K562 (cell line): Measurements from ENCODE around the gene ARHGAP33. TPM values are rescaled to one million over a fixed set of nuclear protein-coding genes. Genes with fewer than 3 reads are reported as not detected.

Source experiments
- CEBPG ChIP-seq, 3 experiments: fragments of 200-800 bp in 1 of 3; sonication (Bioruptor generic) in 1 of 3; sonication (generic) in 1 of 3; formaldehyde crosslinking in 1 of 3; IDR thresholded peaks in 2 of 3; conservative IDR thresholded peaks in 1 of 3; 2 replicates each; pipeline versions ENCODE4 v1.6.1 to v1.8.0; 2016 to 2022; ENCODE audit warnings: missing compliant biosample characterization in 2 of 3, missing genetic modification characterization in 2 of 3, mild to moderate bottlenecking in 1 of 3, missing genetic modification reagents in 1 of 3
- EZH2 ChIP-seq: IDR thresholded peaks from 2 replicates; pipeline ENCODE4 v1.6.1; 2012; ENCODE audit warnings: low read depth, mild to moderate bottlenecking, inconsistent platforms, low read length, borderline replicate concordance
- KAT7 ChIP-seq: sonication (generic); formaldehyde crosslinking; IDR thresholded peaks from 2 replicates; pipeline ENCODE4 v1.8.0; 2022; ENCODE audit warnings: missing genetic modification reagents, mild to moderate bottlenecking, borderline replicate concordance
- MAZ ChIP-seq, 2 experiments: fragments of 450-650 bp in 1 of 2; sonication (generic) in 1 of 2; formaldehyde crosslinking; IDR thresholded peaks in 1 of 2; conservative IDR thresholded peaks in 1 of 2; 2 replicates each; pipeline versions ENCODE4 v1.4.0 to v1.5.0; 2020; ENCODE audit warnings: mild to moderate bottlenecking in 1 of 2, missing genetic modification reagents in 1 of 2
- NR2C1 ChIP-seq, 2 experiments: fragments of 450-650 bp; IDR thresholded peaks; 2 replicates each; pipeline ENCODE4 v1.6.1; 2017; ENCODE audit warnings: mild to moderate bottlenecking in 2 of 2, antibody characterized with exemption in 1 of 2, inconsistent platforms in 1 of 2, missing compliant biosample characterization in 1 of 2, missing genetic modification characterization in 1 of 2
- PHF20 ChIP-seq: fragments of 450-650 bp; IDR thresholded peaks from 2 replicates; pipeline ENCODE4 v1.6.1; 2018; ENCODE audit not compliant: partially characterized antibody
- RBBP5 ChIP-seq: fragments of 200-600 bp; sonication (generic); IDR thresholded peaks from 2 replicates; pipeline ENCODE4 v1.6.1; 2012; ENCODE audit warnings: borderline replicate concordance, mild to moderate bottlenecking, low read length, control low read depth, inconsistent platforms; ENCODE audit not compliant: insufficient read depth, poor library complexity, severe bottlenecking
- SMAD2 ChIP-seq: fragments of 150-350 bp; IDR thresholded peaks from 2 replicates; pipeline ENCODE4 v1.6.1; 2014; ENCODE audit warnings: low read depth, mild to moderate bottlenecking, low read length
- SMARCE1 ChIP-seq: fragments of 450-650 bp; IDR thresholded peaks from 2 replicates; pipeline ENCODE4 v1.7.1; 2016; ENCODE audit warnings: mild to moderate bottlenecking
- STAG1 ChIP-seq: sonication (generic); formaldehyde crosslinking; IDR thresholded peaks from 2 replicates; pipeline ENCODE4 v1.5.0; 2020; ENCODE audit warnings: missing genetic modification reagents, borderline replicate concordance
- TSC22D4 ChIP-seq: fragments of 450-650 bp; IDR thresholded peaks from 2 replicates; pipeline ENCODE4 v1.6.1; 2016; ENCODE audit warnings: missing genetic modification characterization, missing biosample characterization, control low read depth
- XRCC5 ChIP-seq: fragments of 200-400 bp; formaldehyde crosslinking; IDR thresholded peaks from 2 replicates; pipeline ENCODE4 v1.6.1; 2017; ENCODE audit warnings: low read depth, mild to moderate bottlenecking, low read length
- ZBED1 ChIP-seq: IDR thresholded peaks from 2 replicates; pipeline ENCODE4 v1.6.1; 2014
- ZNF75A ChIP-seq: fragments of 450-650 bp; formaldehyde crosslinking; IDR thresholded peaks from 2 replicates; pipeline ENCODE4 v1.4.0; 2020; ENCODE audit warnings: mild to moderate bottlenecking
- ZNF79 ChIP-seq: fragments of 250-450 bp; sonication (Bioruptor Pico); IDR thresholded peaks from 2 replicates; pipeline ENCODE4 v1.4.0; 2020; ENCODE audit warnings: low read depth, mild to moderate bottlenecking, moderate library complexity
- polyA plus RNA-seq, 8 experiments: library from polyadenylated mRNA; depleted of rRNA in 4 of 8; stranded (reverse) in 5 of 8; unstranded in 3 of 8; fragments of >200 nt; fragmentation: Nextera tagmentation in 2 of 8; fragmentation: Illumina TruSeq in 1 of 8; extraction: Ambion mirVana in 2 of 8; extraction: Trizol in 1 of 8; gene quantifications; 2 replicates each; pipeline versions ENCODE4 v1.2.1 to v1.2.3, GENCODE V29; 2011 to 2014; ENCODE audit warnings: inconsistent platforms in 1 of 8, missing spikeins in 1 of 8
- total RNA-seq, 7 experiments: library from RNA; depleted of rRNA in 6 of 7; stranded (reverse); fragments of >200 nt in 6 of 7; fragmentation: Illumina TruSeq in 2 of 7; extraction: Trizol in 2 of 7; gene quantifications; 2 replicates each; pipeline versions ENCODE4 v1.2.1 to v1.2.3, GENCODE V29; 2011 to 2021; ENCODE audit warnings: low replicate concordance in 1 of 7

Gene ARHGAP33
- total and polyA plus RNA-seq, 9 of the 15 experiments (the other 6 are each of a cell fraction or from before 2014, with no cell fraction given) = 0.06 to 26.6 (median 1.6) TPM; not detected in 1

- TF ChIP-seq SMAD2 (no peak; the same call in 1 of the 2 replicates), RBBP5 (peak; percentile 62), NR2C1 (IDR thresholded peaks at IDR 0.05) (peak; percentile 96), NR2C1 (tag; IDR thresholded peaks at IDR 0.05) (peak; percentile 98), MAZ (CRISPR knock-in tag; conservative IDR thresholded peaks at IDR 0.05 in 1 of 2, IDR thresholded peaks at IDR 0.05 in 1 of 2) (peak; percentile 40 to 50; a peak in 1 of 4 replicates), STAG1 (CRISPR knock-in tag) (no peak), CEBPG (CRISPR knock-in tag; IDR thresholded peaks at IDR 0.05) (peak; percentile 95), CEBPG (tag; conservative IDR thresholded peaks at IDR 0.05 in 1 of 2, IDR thresholded peaks at IDR 0.05 in 1 of 2) (peak; percentile 96), ZNF75A (CRISPR knock-in tag) (no peak), TSC22D4 (tag) (no peak), PHF20 (peak; percentile 49), ZBED1 (no peak), ZNF79 (no peak), XRCC5 (no peak), KAT7 (CRISPR knock-in tag) (no peak; the same call in 1 of the 2 replicates), SMARCE1 (no peak), EZH2 (no peak)
- TF ChIP-seq, all 486 proteins: peak for 101
Observed at GRCh38 chr19:35748106-35749020, 27.0 kb upstream of the ARHGAP33 start, which contains the start of gene LIN37 (continued).
